ENCODE data around the gene THBS3. TPM values are rescaled to one million over a fixed set of nuclear protein-coding genes. Genes with fewer than 3 reads are reported as not detected.

The THBS3 gene
- total RNA-seq, 2 donors from 2014 or later = 13.1 to 38.5 TPM

DNA sequence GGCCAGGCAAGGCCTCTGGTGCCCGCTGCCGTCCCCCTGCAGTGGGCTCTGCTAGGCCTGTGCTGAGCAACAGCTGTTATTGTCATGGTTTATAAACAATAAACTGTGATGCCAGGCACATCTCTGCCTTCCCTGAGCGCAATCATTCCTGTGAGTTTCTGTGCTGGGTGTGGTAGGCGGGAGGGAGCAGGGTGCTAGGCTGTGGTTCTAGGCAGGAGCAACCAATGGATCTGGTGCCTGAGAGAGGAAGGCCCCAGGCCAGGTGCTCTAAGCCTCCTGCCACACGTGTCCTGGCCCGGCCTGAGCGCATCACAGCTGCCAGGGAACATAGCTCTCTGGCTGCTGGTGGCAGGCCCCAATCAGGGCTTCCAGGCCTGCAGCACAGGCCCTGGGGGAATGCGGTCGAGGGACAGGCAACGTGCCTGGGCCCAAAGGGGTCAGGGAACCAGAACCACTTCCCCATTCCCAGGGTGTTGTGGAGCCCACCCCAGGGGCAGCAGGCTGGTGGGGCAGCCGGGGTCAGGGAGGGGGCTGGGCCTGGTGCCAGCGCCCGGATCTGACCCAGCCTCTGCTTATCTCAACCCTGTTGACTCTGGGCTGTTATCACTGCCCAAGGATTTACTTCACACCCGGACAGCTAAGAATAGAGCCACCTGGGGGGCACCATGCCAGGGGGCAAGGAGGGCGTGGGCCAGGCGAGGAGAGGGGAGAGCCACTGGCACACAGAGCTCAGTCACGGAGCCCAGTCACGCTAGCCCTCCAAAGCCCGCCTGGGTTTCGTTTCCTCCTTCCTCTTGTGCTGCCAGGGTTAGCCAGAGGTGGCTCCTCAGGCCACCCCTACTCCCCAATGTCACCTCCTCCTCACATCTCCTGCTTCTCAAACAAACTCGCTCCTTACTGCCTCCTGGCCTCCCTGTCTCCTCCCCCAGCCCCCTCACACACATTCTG lies 22.6 kb downstream of the THBS3 start:
- WGBS = 77% methylated on average over 21 of the region's 21 CpGs
- no peaks in the 10 kb centered on the region for H3K27me3 ChIP-seq (replicated peaks; ENCODE audit: insufficient read depth)
- H3K27ac ChIP-seq = no peak overlapping the region
- H3K4me3 ChIP-seq = no peak overlapping the region
- no peaks in the 10 kb centered on the region for H3K4me1 ChIP-seq (replicated peaks)
- no peaks in the 10 kb centered on the region for H3K36me3 ChIP-seq
- no peaks in the 10 kb centered on the region for H3K9me3 ChIP-seq
- intact Hi-C loops (cut with DNase I) = no loop called here
- TF ChIP-seq, protein P1, sequence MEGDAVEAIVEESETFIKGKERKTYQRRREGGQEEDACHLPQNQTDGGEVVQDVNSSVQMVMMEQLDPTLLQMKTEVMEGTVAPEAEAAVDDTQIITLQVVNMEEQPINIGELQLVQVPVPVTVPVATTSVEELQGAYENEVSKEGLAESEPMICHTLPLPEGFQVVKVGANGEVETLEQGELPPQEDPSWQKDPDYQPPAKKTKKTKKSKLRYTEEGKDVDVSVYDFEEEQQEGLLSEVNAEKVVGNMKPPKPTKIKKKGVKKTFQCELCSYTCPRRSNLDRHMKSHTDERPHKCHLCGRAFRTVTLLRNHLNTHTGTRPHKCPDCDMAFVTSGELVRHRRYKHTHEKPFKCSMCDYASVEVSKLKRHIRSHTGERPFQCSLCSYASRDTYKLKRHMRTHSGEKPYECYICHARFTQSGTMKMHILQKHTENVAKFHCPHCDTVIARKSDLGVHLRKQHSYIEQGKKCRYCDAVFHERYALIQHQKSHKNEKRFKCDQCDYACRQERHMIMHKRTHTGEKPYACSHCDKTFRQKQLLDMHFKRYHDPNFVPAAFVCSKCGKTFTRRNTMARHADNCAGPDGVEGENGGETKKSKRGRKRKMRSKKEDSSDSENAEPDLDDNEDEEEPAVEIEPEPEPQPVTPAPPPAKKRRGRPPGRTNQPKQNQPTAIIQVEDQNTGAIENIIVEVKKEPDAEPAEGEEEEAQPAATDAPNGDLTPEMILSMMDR (IDR thresholded peaks at IDR 0.05) = no peak
- TF ChIP-seq POLR2AphosphoS5 (IDR thresholded peaks at IDR 0.05) (no peak), POLR2A (IDR thresholded peaks at IDR 0.05) (no peak)
- no peak for DNase-seq (ENCODE audit: low spot score)

- H3K4me3 ChIP-seq = no peak overlapping the region
- intact Hi-C loops (cut with DNase I) = no loop called here
- H3K9me3 ChIP-seq = no peaks in the 10 kb centered on the region
- H3K4me1 ChIP-seq (replicated peaks) = no peaks in the 10 kb centered on the region
- 87% methylated on average over 4 of the region's 4 CpGs for WGBS
- no peak for DNase-seq (ENCODE audit: low spot score)
- H3K27ac ChIP-seq = no peak overlapping the region
- TF ChIP-seq POLR2A (IDR thresholded peaks at IDR 0.05) (no peak), POLR2AphosphoS5 (IDR thresholded peaks at IDR 0.05) (no peak)
- TF ChIP-seq, protein P1 (IDR thresholded peaks at IDR 0.05) = no peak
- no peaks in the 10 kb centered on the region for H3K36me3 ChIP-seq
- no peaks in the 10 kb centered on the region for H3K27me3 ChIP-seq (replicated peaks; ENCODE audit: insufficient read depth)
These were observed 23.3 kb downstream of the THBS3 start for GRCh38 chr1:155184351-155184811.

- Histone ChIP-seq H3K4me1 (replicated peaks) (no peaks in the 10 kb centered on the region), H3K9me3 (no peaks in the 10 kb centered on the region), H3K27me3 (replicated peaks; ENCODE audit: insufficient read depth) (no peaks in the 10 kb centered on the region), H3K27ac (no peak overlapping the region), H3K36me3 (no peaks in the 10 kb centered on the region), H3K4me3 (no peak overlapping the region)
- 91% methylated on average over 19 of the region's 20 CpGs for WGBS
- DNase-seq (ENCODE audit: low spot score) = no peak
- TF ChIP-seq POLR2AphosphoS5 (IDR thresholded peaks at IDR 0.05) (no peak), POLR2A (IDR thresholded peaks at IDR 0.05) (no peak)
- TF ChIP-seq, protein P1 (IDR thresholded peaks at IDR 0.05) = no peak
- intact Hi-C loops (cut with DNase I) = no loop called here
These were observed 23.9 kb downstream of the THBS3 start for GRCh38 chr1:155183775-155184221.

DNA sequence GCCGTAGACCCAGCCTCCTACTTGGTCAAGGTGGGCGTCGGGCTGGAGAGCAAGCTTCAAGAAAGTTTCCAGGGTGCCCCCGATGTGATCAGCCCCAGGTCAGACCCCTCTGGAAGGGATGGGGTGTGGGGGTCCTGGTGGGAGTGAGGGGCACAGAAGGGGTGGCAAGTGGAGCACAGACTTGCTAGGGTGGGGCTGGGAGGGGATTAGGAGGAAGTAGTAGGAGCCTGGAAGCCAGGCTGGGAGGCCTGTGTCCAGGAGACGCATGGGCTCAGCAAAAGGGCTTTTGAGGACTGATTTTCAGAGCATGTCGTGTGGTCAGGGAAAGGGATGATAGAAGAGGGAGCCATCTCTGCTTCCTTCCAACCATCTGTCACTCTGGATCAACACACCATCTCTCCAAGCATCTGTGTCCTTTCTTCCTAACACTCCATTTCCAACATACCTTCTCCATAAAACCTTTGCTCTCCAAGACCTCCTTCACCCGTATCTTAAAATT lies 25.6 kb downstream of the THBS3 start:
- Histone ChIP-seq H3K4me3 (no peak overlapping the region), H3K4me1 (replicated peaks) (no peaks in the 10 kb centered on the region), H3K9me3 (no peaks in the 10 kb centered on the region), H3K27me3 (replicated peaks; ENCODE audit: insufficient read depth) (no peaks in the 10 kb centered on the region), H3K36me3 (no peaks in the 10 kb centered on the region), H3K27ac (no peak overlapping the region)
- TF ChIP-seq, protein P1 (IDR thresholded peaks at IDR 0.05) = no peak
- no peak for TF ChIP-seq POLR2AphosphoS5 (IDR thresholded peaks at IDR 0.05)
- TF ChIP-seq POLR2A (IDR thresholded peaks at IDR 0.05) = no peak
- intact Hi-C loops (cut with DNase I) = no loop called here
- DNase-seq (ENCODE audit: low spot score) = no peak
- WGBS = 92% methylated on average over 7 of the region's 7 CpGs
